Muscle layer of duodenum (tissue), 2 donors: ENCODE data around the gene HDAC7.

ENCODE experiments used
- H3K27ac ChIP-seq: one replicate; pipeline ENCODE4 v1.7.0; 2013; ENCODE audit warnings: mild to moderate bottlenecking, low read length
- H3K27me3 ChIP-seq: one replicate; pipeline ENCODE4 v1.7.0; 2013; ENCODE audit warnings: low read depth, mild to moderate bottlenecking, control low read depth, low read length
- H3K36me3 ChIP-seq, 2 donors: one replicate each; pipeline ENCODE4 v1.7.0; 2013; ENCODE audit warnings: low read length in 2 of 2, control low read depth in 1 of 2, mild to moderate bottlenecking in 1 of 2; ENCODE audit not compliant: insufficient read depth in 2 of 2, control insufficient read depth in 1 of 2
- H3K4me1 ChIP-seq, 2 donors: one replicate each; pipeline ENCODE4 v1.7.0; 2013; ENCODE audit warnings: low read length in 2 of 2, mild to moderate bottlenecking in 2 of 2, control low read depth in 1 of 2, moderate library complexity in 1 of 2; ENCODE audit not compliant: insufficient read depth in 2 of 2, control insufficient read depth in 1 of 2
- H3K4me3 ChIP-seq, 2 donors: one replicate each; pipeline ENCODE4 v1.7.0; 2013; ENCODE audit warnings: low read length in 2 of 2, low read depth in 1 of 2, mild to moderate bottlenecking in 1 of 2
- H3K9me3 ChIP-seq, 2 donors: one replicate each; pipeline ENCODE4 v1.7.0; 2013; ENCODE audit warnings: low read length in 2 of 2, control low read depth in 1 of 2, mild to moderate bottlenecking in 1 of 2; ENCODE audit not compliant: control insufficient read depth in 1 of 2
- donor health status: healthy.

Gene HDAC7

DNA sequence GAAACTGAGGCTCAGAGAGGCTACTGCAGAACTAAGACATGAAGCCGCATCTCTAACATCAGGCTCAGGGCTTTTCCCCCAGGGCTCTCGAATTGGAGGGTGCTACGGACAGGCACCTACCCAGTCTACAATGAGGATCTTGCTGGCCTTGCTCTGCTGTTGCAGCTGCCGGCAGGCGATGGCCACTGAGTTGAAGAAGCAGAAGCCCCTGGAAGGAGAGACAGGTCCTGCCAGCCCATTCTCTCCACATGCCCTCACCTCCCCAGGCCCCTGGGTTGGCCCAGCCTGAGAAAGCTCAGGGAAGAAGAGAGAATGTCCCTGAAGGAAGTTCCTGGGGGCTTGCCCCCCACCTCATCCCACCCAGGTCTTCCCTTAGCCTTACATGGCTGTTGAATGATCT lies 30.6 kb downstream of the HDAC7 start:
- no peak overlapping the region for H3K27ac ChIP-seq
- H3K36me3 ChIP-seq, result peaks cover 74 to 98% of the 10 kb centered on the region in 2 donors
- H3K9me3 ChIP-seq, result no peaks in the 10 kb centered on the region
- H3K4me3 ChIP-seq, result no peak overlapping the region
- no peaks in the 10 kb centered on the region for H3K27me3 ChIP-seq
- H3K4me1 ChIP-seq, result no peaks in the 10 kb centered on the region

DNA sequence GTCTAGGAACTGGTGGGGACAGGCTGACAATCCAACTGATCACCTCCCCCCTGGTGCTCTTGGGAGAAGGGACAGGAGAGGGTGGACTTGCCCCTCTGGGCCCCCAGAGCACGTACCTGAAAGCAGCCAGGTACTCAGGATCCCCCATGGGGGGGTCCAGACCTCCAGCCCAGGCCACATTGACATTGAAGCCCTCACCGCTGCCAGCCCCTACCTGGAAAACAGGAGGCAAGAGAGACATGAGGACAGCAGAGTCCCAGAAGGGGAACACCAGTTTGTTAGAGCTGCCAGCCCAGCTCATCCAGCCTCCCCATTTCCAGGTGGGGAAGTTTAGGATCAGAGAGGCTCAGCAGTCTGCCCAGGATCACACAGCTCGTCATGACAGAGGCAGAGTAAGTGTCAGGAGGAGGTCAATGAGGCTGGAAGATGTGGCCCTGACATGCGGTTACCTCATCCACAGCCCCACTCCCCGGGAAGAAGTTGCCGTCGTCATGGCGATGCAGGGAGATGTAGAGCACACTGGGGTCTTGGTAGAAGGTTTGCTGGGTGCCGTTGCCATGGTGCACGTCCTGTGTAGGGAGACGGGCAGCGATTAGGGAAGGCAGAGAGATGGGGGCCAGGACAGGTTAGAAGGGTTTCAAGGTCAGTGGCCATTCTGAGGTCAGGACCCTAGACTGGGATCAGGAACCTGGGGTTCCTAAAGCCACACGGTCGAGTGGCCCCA lies 31.9 kb downstream of the HDAC7 start:
- H3K27me3 ChIP-seq, result no peaks in the 10 kb centered on the region
- H3K9me3 ChIP-seq, result no peaks in the 10 kb centered on the region
- no peak overlapping the region for H3K4me3 ChIP-seq
- peaks cover 79 to 99% of the 10 kb centered on the region in 2 donors for H3K36me3 ChIP-seq
- no peak overlapping the region for H3K27ac ChIP-seq
- no peaks in the 10 kb centered on the region for H3K4me1 ChIP-seq

DNA sequence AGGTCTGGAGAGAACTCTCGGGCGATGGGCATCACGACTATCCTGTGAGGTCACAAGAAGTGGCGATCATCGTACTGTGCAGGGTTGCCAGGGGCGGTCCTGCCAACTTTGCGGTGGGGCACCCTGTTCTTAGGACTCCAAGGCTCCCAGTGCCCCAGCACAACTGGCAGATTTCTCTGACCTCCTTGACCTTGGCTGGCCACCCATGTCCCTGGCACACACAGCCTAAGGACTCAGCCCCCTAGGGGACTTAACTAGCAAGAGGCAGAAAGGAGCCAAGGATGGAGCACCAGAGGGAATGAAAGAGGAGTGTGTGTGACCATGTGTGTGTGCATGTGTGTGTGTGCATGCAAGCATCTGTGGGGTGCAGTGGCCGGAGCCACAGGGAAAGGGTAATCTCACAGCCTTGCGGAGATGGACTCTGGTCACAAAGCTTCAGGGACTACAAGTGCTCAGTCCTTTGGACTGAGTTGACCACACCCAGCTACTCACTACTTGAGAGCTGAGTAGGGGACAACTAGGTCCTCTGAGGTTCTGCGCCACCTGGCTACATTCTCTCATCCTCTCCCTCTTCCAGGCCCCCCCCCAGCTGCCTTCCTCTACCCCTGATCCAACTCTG lies 32.9 kb downstream of the HDAC7 start:
- Histone ChIP-seq H3K36me3 (peaks cover 79 to 100% of the 10 kb centered on the region in 2 donors), H3K9me3 (no peaks in the 10 kb centered on the region), H3K27me3 (no peaks in the 10 kb centered on the region), H3K4me1 (no peaks in the 10 kb centered on the region), H3K4me3 (no peak overlapping the region), H3K27ac (no peak overlapping the region)

DNA sequence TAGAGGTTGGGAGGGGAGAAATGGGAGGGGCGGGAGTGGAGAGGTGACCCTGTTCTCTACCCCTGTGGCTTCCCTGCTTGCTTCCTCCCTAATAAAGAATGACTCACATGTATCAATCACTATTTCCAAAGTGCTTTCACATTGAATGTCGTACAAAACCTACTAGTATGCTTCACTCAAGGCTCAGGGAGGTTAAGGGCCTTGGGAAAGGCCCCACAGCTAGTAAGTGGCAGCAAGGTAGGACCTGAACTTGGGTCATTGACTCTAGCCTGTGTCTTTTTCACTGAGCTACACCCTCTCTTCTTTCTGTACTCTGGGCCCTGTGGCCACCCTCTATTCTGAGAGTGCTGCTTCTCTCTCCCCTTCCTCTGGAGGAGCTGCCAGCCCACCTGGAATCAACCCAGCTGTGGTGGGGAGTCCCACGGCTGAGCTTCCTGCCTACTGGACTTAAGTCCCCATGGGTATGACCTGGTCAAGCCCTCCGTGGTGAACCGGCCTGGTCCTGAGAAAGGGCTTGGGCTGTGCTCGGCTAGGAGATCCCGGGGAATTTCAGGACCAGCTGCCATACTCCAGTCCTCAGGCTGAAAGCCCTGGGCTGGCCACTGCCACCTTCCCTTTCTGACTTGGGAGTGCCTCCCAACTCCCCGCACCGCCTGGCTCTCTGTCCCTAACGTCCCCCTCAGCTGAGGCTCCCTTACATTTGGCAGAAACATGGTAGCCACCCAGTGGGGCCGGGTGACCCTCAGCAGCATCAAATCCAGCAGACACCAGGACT lies 33.6 kb downstream of the HDAC7 start:
- Histone ChIP-seq H3K36me3 (peaks cover 76 to 94% of the 10 kb centered on the region in 2 donors), H3K27ac (peak overlapping the region; percentile 29), H3K4me1 (no peaks in the 10 kb centered on the region), H3K27me3 (no peaks in the 10 kb centered on the region), H3K4me3 (no peak overlapping the region), H3K9me3 (no peaks in the 10 kb centered on the region)

DNA sequence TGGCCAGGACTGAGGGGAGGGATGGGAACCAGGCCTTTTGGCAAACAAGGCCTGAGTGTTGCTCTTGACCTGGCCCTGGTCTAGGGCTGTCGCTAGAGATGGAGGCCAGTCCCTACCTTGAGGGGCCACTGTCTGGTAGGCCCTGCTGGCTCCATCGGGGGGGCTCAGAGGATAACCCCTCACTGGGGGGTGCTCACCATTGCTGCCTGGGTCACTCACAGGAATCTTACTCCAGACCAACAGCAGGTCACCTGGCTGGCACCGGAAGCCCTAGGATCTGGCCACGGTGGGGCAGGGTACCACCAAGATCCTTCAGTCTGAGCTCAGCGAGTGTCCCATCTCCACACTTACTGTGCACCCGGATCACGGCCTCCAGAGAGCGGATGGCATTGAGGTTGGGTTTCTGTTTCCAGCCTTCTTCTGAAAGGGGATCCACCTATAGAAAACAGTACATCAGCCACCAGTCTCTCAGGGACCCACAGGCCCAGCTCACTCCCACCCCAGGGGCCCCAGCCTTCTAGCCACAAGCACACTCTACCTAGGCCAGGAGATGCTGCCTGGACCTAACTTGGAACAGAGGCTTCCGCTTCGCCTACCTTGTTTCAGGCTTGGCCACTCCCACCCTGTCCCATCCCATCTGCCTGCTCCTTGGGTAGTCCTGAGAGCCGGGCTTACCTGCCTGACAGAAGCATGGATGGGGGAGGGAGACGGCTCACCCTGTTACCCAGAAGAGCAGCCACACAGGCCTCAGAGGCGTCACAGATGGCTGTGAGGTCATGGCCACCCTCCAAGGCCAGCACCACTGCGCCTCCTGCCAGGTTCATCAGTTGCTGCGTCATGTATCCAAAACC lies 34.4 kb downstream of the HDAC7 start:
- no peaks in the 10 kb centered on the region for H3K27me3 ChIP-seq
- no peaks in the 10 kb centered on the region for H3K9me3 ChIP-seq
- peak overlapping the region; percentile 29 for H3K27ac ChIP-seq
- peaks cover 69 to 86% of the 10 kb centered on the region in 2 donors for H3K36me3 ChIP-seq
- H3K4me1 ChIP-seq, result no peaks in the 10 kb centered on the region
- no peak overlapping the region for H3K4me3 ChIP-seq

DNA sequence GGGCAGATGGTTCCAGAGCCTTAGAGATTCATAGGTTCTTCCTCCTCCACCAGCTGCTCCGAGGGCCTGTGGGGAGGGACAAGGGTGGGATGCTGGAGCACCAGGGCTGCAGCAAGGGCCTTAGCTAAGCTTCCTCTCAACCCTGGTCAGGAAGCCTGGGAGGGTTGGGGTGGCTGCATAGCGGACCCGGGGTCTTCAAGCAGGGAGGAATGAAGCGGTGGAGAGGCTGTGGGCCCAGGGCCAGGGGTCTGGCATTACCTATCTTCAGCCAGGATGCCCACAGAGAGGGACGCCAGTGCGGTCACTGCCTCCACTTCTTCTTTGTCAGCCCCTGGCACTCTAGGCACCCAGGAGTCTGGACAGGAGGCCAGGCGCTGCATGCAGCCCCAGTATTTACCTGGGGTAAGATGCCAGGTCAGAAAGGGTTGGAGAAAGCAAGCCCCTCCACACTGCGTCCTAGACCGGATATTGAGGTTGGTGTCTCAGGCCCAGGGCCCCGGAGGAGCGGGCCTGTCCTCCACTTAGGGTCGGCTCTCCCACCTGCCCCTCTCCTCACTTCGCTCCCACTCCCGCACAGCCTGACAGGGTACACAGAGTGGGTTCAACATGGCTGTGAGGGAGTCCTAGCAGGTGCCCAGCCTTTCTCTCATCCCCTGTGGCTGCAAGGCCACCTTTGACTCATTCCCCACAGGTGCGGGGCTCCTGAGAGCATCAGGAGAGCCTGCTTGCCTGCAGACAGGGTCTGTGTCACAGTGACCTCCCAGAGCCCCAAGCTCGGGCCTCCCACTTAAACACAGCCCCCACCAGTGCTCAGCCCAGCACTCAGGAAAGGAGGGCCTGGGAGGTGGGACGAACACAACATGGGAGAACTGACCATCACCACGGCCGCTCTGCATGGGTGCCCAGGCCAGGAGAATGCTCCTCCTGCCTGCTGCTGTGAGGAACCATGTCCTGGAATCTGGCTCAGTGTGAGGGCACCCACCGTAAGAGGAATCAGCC lies 35.6 kb downstream of the HDAC7 start:
- no peak overlapping the region for H3K4me3 ChIP-seq
- no peak overlapping the region for H3K27ac ChIP-seq
- no peaks in the 10 kb centered on the region for H3K9me3 ChIP-seq
- H3K36me3 ChIP-seq, result peaks cover 60 to 75% of the 10 kb centered on the region in 2 donors
- H3K4me1 ChIP-seq, result peaks cover 0 to under 1% of the 10 kb centered on the region in 2 donors
- H3K27me3 ChIP-seq, result no peaks in the 10 kb centered on the region

DNA sequence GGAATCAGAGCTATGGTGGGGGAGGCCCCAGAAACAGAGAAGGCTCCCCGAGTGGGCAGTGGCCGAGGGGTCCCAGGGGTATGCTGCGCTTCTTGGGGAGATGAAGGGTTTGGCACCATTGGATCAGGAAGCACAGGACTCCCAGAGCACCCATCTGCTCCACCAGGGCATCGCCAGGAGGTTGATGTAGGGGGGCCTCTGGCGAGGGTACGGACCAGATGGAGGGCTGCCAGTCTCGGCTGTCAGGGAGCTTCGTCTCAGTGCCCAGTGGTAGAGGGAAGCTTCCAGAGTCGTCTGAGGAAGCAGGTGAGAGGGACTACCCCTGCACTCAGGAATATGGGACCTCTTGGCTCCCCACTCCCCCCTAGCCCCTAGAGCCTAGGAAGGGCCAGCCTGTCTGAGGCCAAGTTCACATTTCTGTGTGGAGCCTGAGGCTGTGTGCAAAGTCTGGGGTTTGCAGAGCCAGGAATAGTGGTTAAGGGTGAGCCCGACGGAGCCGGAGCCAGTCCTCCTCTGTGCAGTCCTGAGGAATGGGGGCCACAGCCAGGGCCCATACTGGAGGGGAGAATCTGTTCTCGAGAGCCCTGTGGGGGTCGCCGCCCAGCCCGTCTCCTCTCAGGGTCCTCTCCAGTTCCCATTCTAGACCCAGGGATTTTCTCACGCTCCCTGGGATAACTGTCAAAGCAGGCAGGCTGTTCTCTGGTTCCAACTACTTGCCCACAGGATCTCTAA lies 36.5 kb downstream of the HDAC7 start:
- Histone ChIP-seq H3K9me3 (no peaks in the 10 kb centered on the region), H3K36me3 (peaks cover 52 to 65% of the 10 kb centered on the region in 2 donors), H3K27ac (no peak overlapping the region), H3K4me1 (peaks cover 0 to 9% of the 10 kb centered on the region in 2 donors), H3K27me3 (no peaks in the 10 kb centered on the region), H3K4me3 (no peak overlapping the region)

DNA sequence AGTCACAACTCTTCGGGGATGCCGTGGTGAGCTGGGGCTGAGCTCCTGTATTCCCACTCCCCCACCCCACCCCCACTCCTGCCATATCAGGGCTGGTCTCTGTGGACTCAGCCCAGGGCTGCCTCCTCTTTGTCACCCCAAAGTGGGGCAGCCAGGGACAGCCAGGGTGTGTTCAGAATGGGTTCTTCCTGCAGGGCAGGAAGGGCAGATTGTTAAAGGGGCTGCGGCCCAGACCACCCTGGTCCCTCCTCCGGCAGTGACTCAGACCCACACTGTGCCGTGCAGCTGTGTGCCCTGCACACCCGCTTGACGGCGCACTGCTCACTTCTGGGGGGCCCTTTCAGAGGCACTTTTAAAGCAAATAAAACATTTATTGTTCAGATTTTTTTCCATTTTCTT lies 37.3 kb downstream of the HDAC7 start:
- H3K4me1 ChIP-seq, result peaks cover 0 to 18% of the 10 kb centered on the region in 2 donors

DNA sequence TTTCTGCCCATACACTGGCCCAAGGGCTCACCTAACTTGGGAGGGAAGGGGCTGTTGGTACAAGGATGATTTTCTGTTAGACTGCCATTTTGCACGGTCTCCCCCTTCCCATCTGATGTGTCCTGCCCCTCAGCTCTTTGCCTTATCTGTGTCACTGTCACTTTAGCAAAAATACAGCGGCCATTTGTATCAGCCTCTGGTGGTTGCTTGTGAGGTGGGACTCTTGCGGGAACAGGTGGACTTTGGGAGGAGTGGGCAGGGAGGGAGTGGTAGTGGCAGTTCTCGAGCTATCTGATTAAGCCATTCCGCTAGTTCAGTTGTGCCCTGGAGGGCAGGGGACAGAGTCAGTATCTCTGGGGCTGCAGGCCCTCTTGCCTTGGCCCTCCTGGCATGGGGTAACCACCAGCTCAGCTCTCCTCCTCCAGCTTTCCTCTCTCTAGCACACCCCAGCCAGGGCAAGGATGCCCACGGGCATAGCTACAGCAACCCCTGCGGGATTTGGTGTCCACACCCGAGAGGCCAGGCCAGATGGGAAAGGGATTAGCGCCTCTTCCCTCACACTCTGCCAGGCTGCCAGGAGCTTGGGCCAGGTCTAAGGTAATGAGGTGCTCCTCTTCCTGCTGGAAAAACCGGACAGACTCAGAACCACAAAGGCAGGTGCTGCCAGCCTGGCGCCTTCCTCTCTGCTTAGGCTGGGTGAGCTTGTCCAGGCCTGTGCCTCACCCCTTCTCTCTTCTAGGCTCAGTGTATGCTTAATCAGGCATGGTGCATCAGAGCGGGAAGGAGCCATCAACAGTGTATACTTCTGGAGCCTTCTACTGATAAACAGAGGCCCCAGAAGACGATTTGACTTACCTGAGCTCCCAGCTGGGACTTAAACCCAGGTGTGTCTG lies 38.0 kb downstream of the HDAC7 start:
- Histone ChIP-seq H3K4me3 (no peak overlapping the region), H3K4me1 (peaks cover 5 to 24% of the 10 kb centered on the region in 2 donors), H3K9me3 (no peaks in the 10 kb centered on the region), H3K27ac (no peak overlapping the region), H3K27me3 (no peaks in the 10 kb centered on the region), H3K36me3 (peaks cover 37 to 51% of the 10 kb centered on the region in 2 donors)

More for the DNA sequence above, 37.3 kb downstream of the HDAC7 start:
- no peak overlapping the region for H3K4me3 ChIP-seq
- H3K9me3 ChIP-seq, result no peaks in the 10 kb centered on the region
- peaks cover 43 to 57% of the 10 kb centered on the region in 2 donors for H3K36me3 ChIP-seq
- peak overlapping the region; percentile 3 for H3K27ac ChIP-seq
- no peaks in the 10 kb centered on the region for H3K27me3 ChIP-seq
